ENCODE measurements around the gene IDUA. TPM values are rescaled to one million over a fixed set of nuclear protein-coding genes. Genes with fewer than 3 reads are reported as not detected.

The IDUA gene
- total and polyA plus RNA-seq, 10 of the 15 experiments (the other 5 are each of a cell fraction or from before 2014, with no cell fraction given): 0.05 to 7.6 (median 1.4) TPM; not detected in 1

GRCh38 chr4:984336-985054 lies 2.3 kb upstream of the IDUA start (continued):
- no peak for TF ChIP-seq BCL3 (IDR thresholded peaks at IDR 0.05; ENCODE audit: borderline replicate concordance, insufficient read depth, low read depth, low read length, poor library complexity, severe bottlenecking)

DNA sequence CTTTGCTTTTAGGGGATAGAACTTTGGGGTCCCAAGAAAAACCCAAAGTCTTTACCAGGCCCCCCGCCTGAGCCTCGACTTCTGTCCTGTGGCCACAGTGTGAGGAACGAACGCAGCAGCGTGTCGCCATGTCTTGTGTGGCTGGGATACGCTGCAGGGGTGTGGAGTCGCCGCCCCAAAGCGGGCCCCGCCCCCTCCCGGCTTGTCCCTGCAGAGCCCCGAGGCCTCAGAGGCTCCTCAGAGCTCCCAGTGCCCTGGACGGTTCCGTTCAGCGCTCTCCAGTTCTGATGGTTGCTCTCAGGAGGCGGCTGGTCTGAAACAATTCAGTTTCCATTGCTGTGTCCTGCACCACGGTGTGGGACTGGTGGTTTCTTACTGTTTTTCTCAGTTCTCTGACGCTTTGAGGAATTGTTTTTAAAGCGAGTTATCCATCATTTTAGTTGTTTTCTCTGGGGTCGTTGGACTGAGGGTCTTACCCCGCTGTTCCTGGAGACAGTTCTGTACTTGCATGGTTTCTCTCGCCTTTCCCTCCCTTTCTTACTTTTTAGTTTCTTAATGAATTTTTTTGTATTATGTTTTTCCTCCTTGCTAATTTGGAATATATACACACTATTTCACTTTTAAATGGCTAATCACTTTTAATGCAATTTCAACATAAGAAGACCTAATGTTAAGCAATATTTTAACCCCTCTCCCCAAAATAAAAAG lies 1.6 kb upstream of the IDUA start:
- Histone ChIP-seq H3K4me3 (no peak overlapping the region), H2AFZ (ENCODE audit: control insufficient read depth, low read depth, low read length) (peak overlapping the region; percentile 72), H3K36me3 (ENCODE audit: control insufficient read depth in 2 of 2, insufficient read depth in 2 of 2, low read length in 1 of 2) (no peaks in the 10 kb centered on the region), H3K9me3 (replicated peaks; ENCODE audit: control insufficient read depth, insufficient read depth, low read length) (no peaks in the 10 kb centered on the region; the same call in 2 of the 3 replicates), H3K79me2 (ENCODE audit: control insufficient read depth, insufficient read depth, low read length) (no peaks in the 10 kb centered on the region), H3K4me1 (ENCODE audit: control insufficient read depth, insufficient read depth, low read length) (peaks cover 8% of the 10 kb centered on the region; the same call in 1 of the 2 replicates), H3K27me3 (replicated peaks in 1 of 2; ENCODE audit: control insufficient read depth in 2 of 2, insufficient read depth in 2 of 2, low read length in 1 of 2) (no peaks in the 10 kb centered on the region), H4K20me1 (ENCODE audit: control insufficient read depth, insufficient read depth) (no peaks in the 10 kb centered on the region), H3K9ac (ENCODE audit: control insufficient read depth, insufficient read depth, low read length) (no peak overlapping the region), H3K4me2 (ENCODE audit: control insufficient read depth, insufficient read depth) (peak overlapping the region; percentile 82), H3K27ac (ENCODE audit: control insufficient read depth, insufficient read depth) (no peak overlapping the region)
- WGBS (ENCODE audit: insufficient coverage, insufficient replicate concordance, low lambda C conversion rate, missing lambda C conversion rate): 20% methylated on average over 21 of the region's 23 CpGs
- ChIA-PET POLR2A (no interaction called here), SMC1A (ENCODE audit: uncharacterized antibody, unreplicated experiment) (interaction anchor here (1.0 to 2.6 kb wide), 2 partner anchors 49 to 51 kb away, joined by 4 to 12 read pairs; no protein-coding TSS in a partner anchor), RAD21 (ENCODE audit: unreplicated experiment) (interaction anchor here (1.3 to 5.2 kb wide), 3 partner anchors 52 to 192 kb away, joined by 4 to 48 read pairs (median 4); partner anchors contain the start of genes GAK and TMEM175), CTCF (interaction anchor here (0.8 to 4.1 kb wide), 5 partner anchors 55 to 243 kb away, joined by 3 to 46 read pairs (median 3); no protein-coding TSS in a partner anchor)
- DNase-seq (ENCODE audit: low read depth, low spot score): no peak
- intact Hi-C loops (cut with micrococcal nuclease; ENCODE audit: unreplicated experiment): loop anchor here (10.0 kb wide), 1 partner anchor 90 kb away; no protein-coding TSS in a partner anchor
- FAIRE-seq: peak; percentile 62
- no TSS peak for BruUV-seq (replicated peaks)
- in situ Hi-C loops (cut with MboI): no loop called here
- peak; percentile 74 for ATAC-seq
- TF ChIP-seq NBN (IDR thresholded peaks at IDR 0.05): 0 out of 2 replicates have a peak, but pooled peaks have one; percentile 24
- TF ChIP-seq MTA3 (IDR thresholded peaks at IDR 0.05; ENCODE audit: borderline replicate concordance, low read length): no peak
- TF ChIP-seq WRNIP1 (IDR thresholded peaks at IDR 0.05; ENCODE audit: borderline replicate concordance, low read depth, low read length): no peak
- no peak for TF ChIP-seq ASH2L (IDR thresholded peaks at IDR 0.05; ENCODE audit: borderline replicate concordance, low read depth)
- TF ChIP-seq CTCF (IDR thresholded peaks at IDR 0.05 in 2 of 3, conservative IDR thresholded peaks at IDR 0.05 in 1 of 3; ENCODE audit: control insufficient read depth in 2 of 3, extremely low read depth in 1 of 3, insufficient read depth in 1 of 3, low read depth in 3 of 3, low read length in 3 of 3): peak in 2 of 3 experiments; percentile 12 to 16; a peak in 2 of 6 replicates
- TF ChIP-seq ZBED1 (IDR thresholded peaks at IDR 0.05; ENCODE audit: borderline replicate concordance): no peak
- TF ChIP-seq HDGF (IDR thresholded peaks at IDR 0.05): no peak
- no peak for TF ChIP-seq SREBF1 (IDR thresholded peaks at IDR 0.05; ENCODE audit: low read length)
- no peak for TF ChIP-seq BHLHE40 (IDR thresholded peaks at IDR 0.05; ENCODE audit: borderline replicate concordance in 1 of 2, low read depth in 2 of 2, low read length in 1 of 2)
- TF ChIP-seq LARP7 (IDR thresholded peaks at IDR 0.05): no peak
- peak; percentile 14; the same call in 1 of the 2 replicates for TF ChIP-seq SMC3 (IDR thresholded peaks at IDR 0.05; ENCODE audit: borderline replicate concordance, low read length)
- 0 out of 2 replicates have a peak, but pooled peaks have one; percentile 18 for TF ChIP-seq MXI1 (IDR thresholded peaks at IDR 0.05; ENCODE audit: low read depth, low read length)
- TF ChIP-seq RELB (IDR thresholded peaks at IDR 0.05; ENCODE audit: low read depth): no peak
- TF ChIP-seq POLR2AphosphoS5 (IDR thresholded peaks at IDR 0.05; ENCODE audit: low read length): no peak
- TF ChIP-seq YY1 (IDR thresholded peaks at IDR 0.05; ENCODE audit: low read depth, low read length): peak; percentile 72

Measured in GM12878 (cell line).